NB4 (cell line): ENCODE results near the gene CDK10.

Experiments
- DNase-seq: peaks from one replicate; pipeline ENCODE4 v3.0.0; 2010; ENCODE audit warnings: low read depth
- H3K4me3 ChIP-seq: one replicate; pipeline ENCODE4 v1.5.1; 2011; ENCODE audit warnings: mild to moderate bottlenecking, low read depth, low read length, moderate library complexity
- MYC ChIP-seq: IDR thresholded peaks from 2 replicates; pipeline ENCODE4 v1.6.1; 2011; ENCODE audit warnings: low read depth, low read length
- POLR2A ChIP-seq: IDR thresholded peaks from 2 replicates; pipeline ENCODE4 v1.6.1; 2011; ENCODE audit warnings: mild to moderate bottlenecking; ENCODE audit not compliant: insufficient read length; ENCODE audit errors: extremely low read depth
- TF ChIP-seq, protein P1 (sequence below): IDR thresholded peaks from one replicate; pipeline ENCODE4 v1.5.1; 2012; ENCODE audit warnings: low read depth, low read length
- TF ChIP-seq, protein P2 (sequence below): IDR thresholded peaks from 2 replicates; pipeline ENCODE4 v1.6.1; 2011; ENCODE audit warnings: low read depth, low read length

CDK10 gene

DNA sequence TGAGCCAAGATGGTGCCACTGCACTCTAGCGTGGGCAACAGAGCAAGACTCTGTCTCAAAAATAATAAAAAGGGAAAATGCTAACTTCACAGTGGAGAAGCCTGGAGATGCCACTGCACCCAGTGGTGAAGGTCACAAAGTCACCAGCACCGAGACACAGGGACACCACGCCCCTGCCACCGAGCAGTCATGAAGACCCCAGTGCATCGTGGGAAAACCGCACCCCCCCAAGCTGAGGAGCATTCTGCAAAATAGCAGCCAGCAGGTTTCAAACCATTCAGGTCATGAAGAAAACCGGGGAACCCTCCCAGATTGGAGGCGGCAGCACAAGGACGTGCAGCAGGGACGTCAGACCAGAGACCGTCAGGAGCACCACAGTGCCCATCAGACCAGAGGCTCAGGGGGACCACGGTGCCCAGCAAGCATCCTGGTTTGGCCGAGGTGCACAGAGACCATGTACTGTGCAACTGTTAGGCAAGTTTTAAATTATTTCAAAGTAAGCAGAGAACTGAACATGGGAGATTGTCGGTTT lies 42.7 kb upstream of the CDK10 start:
- no peak overlapping the region for H3K4me3 ChIP-seq
- TF ChIP-seq, protein P1, sequence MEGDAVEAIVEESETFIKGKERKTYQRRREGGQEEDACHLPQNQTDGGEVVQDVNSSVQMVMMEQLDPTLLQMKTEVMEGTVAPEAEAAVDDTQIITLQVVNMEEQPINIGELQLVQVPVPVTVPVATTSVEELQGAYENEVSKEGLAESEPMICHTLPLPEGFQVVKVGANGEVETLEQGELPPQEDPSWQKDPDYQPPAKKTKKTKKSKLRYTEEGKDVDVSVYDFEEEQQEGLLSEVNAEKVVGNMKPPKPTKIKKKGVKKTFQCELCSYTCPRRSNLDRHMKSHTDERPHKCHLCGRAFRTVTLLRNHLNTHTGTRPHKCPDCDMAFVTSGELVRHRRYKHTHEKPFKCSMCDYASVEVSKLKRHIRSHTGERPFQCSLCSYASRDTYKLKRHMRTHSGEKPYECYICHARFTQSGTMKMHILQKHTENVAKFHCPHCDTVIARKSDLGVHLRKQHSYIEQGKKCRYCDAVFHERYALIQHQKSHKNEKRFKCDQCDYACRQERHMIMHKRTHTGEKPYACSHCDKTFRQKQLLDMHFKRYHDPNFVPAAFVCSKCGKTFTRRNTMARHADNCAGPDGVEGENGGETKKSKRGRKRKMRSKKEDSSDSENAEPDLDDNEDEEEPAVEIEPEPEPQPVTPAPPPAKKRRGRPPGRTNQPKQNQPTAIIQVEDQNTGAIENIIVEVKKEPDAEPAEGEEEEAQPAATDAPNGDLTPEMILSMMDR, result no peak
- no peak for TF ChIP-seq POLR2A
- TF ChIP-seq MYC, result no peak
- TF ChIP-seq, protein P2, sequence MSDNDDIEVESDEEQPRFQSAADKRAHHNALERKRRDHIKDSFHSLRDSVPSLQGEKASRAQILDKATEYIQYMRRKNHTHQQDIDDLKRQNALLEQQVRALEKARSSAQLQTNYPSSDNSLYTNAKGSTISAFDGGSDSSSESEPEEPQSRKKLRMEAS, result no peak
- DNase-seq, result no peak

DNA sequence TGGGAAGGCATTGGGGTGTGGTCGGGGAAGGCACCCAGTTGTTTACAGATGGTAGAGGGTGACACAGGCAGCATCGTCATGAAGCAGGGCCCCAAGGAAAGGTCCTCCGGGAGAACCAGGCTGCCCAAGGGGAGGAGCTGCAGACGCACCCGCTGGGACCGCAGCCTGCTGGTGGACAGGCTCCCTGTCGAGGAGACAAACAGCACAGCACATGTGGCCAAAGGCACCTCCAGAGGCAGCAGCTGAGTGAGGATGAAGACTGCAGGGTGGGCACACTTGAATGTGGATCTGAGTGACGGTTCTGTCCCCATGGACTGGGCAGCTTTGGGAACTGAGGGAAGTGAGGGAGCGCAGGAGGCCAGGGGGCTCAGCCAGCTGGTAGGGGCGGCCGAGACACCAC lies 41.4 kb upstream of the CDK10 start:
- no peak overlapping the region for H3K4me3 ChIP-seq
- DNase-seq, result no peak
- TF ChIP-seq MYC, result no peak
- no peak for TF ChIP-seq POLR2A
- TF ChIP-seq, protein P1, result no peak
- TF ChIP-seq, protein P2, result no peak

DNA sequence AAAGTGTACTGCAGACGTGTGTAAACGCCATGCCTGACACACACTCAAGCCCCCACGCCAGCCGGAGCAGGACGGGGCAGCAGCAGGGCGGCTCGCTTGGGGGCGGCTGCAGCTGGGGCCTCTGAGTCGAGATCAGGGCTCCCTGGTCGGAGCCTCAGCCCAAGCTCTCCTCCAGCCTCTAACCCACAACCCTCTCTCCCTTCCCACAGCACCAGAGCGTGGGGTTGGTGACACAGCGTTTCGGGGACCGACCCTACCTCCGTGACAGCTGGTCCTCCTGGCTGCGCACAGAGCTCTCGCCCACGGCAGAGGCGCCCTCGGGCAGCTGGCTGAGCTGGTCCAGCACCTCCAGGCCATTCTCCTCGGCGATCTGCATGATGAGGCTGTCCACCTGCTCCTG lies 40.2 kb upstream of the CDK10 start:
- TF ChIP-seq POLR2A (no peak), MYC (no peak)
- TF ChIP-seq, protein P2, result no peak
- TF ChIP-seq, protein P1, result no peak
- no peak overlapping the region for H3K4me3 ChIP-seq
- DNase-seq, result no peak

DNA sequence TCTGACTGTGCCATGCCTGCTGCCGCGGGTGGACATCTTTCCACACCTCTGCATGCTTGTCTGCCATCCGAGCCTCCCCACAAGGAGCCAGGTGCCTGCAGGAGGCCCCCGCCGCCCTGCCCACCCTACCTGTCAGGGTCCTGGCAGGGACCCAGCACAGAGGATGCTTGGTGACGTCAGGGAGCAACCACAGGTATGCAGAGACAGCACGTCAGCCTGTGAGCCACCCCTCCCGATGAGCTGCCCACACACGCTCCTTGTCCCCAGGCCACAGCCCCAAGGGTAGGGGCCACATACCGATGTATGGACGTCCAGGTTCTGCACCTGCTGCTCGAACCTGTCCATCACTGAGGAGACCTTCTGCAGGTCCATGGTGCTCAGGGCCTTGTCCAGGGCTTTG lies 39.6 kb upstream of the CDK10 start:
- no peak overlapping the region for H3K4me3 ChIP-seq
- TF ChIP-seq, protein P1, result no peak
- TF ChIP-seq, protein P2, result no peak
- TF ChIP-seq MYC (no peak), POLR2A (no peak)
- no peak for DNase-seq

DNA sequence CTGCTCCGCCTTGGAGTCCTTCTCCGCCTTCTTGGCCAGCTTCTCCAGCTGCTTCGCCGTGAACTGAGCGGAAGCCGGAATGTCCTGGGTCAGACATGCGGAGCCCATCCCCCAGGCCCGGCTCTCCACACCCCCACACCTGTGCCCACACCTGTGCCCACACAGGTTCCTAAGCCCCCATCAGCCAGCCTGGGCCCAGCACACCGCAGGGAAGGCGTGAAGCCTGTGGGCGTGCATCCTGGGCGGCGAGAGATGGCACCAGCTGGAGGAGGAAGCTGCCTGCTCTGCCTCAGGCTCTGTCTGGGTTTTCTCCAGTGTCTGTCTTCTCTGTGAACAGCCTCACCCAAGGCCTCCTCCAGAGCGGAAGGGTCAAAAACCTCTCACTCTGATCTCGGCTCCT lies 34.9 kb upstream of the CDK10 start:
- H3K4me3 ChIP-seq, result no peak overlapping the region
- no peak for DNase-seq
- TF ChIP-seq MYC (no peak), POLR2A (no peak)
- TF ChIP-seq, protein P1, result no peak
- TF ChIP-seq, protein P2, result no peak
